HCT116 (cell line): ENCODE data around the gene ID3. TPM values are rescaled to one million over a fixed set of nuclear protein-coding genes. Genes with fewer than 3 reads are reported as not detected.

ENCODE experiments used
- ATAC-seq: fragments of 200-7000 bp; cut with Tn5 transposase; 2 replicates; pipeline ENCODE4 v1.9.1; 2020; ENCODE audit warnings: mild to moderate bottlenecking, moderate library complexity
- BruUV-seq: library from RNA; stranded (reverse); fragments of 400-500 nt; replicated peaks from 2 replicates; lab custom pipeline; 2021; lab: Mats Ljungman, UMichigan
- CTCF ChIA-PET: fragments of 300-600 bp; sonication (Branson Sonifier 250); formaldehyde crosslinking; loops from one replicate; lab custom pipeline; 2021; ENCODE audit warnings: antibody characterized with exemption; lab: Charles Lee
- POLR2A ChIA-PET: fragments of 300-600, 350-600 bp; sonication (Branson Sonifier 250); formaldehyde crosslinking; loops from one replicate; lab custom pipeline; 2021; ENCODE audit warnings: antibody characterized with exemption; lab: Charles Lee
- RAD21 ChIA-PET, 2 experiments: fragments of 300-600 bp; sonication (Branson Sonifier 250); formaldehyde crosslinking; loops; one replicate each; lab custom pipeline; 2023; ENCODE audit warnings: low total read pairs in 2 of 2; ENCODE audit not compliant: uncharacterized antibody in 2 of 2, unreplicated experiment in 2 of 2, low non-redundant PET in 1 of 2; lab: Charles Lee
- DNase-seq: peaks from one replicate; pipeline ENCODE4 v3.0.0-alpha.2; 2010; ENCODE audit warnings: low read depth, low spot score
- H2AFZ ChIP-seq: fragments of 200-600 bp; shearing (Covaris generic), sonication (generic); 2 replicates; pipeline ENCODE4 v1.6.1; 2017; ENCODE audit warnings: low read depth, mixed run types, mixed read lengths, antibody characterized with exemption, low read length; ENCODE audit not compliant: poor library complexity, severe bottlenecking
- H3K27ac ChIP-seq: 2 replicates; pipeline ENCODE4 v1.5.1; 2012; ENCODE audit warnings: low read depth, low read length
- H3K27me3 ChIP-seq: fragments of 200-600 bp; sonication (generic); 2 replicates; pipeline ENCODE4 v1.6.1; 2016; ENCODE audit warnings: mixed run types, low read length, mixed read lengths; ENCODE audit not compliant: insufficient read depth
- H3K36me3 ChIP-seq, 2 experiments: fragments of 200-500 bp in 1 of 2; fragments of 200-600 bp in 1 of 2; sonication (Bioruptor generic) in 1 of 2; sonication (generic) in 1 of 2; 2 replicates each; pipeline versions ENCODE4 v1.5.1 to v1.6.1; 2014 to 2016; ENCODE audit warnings: low read length in 2 of 2, inconsistent platforms in 1 of 2, mixed read lengths in 1 of 2, mixed run types in 1 of 2; ENCODE audit not compliant: insufficient read depth in 2 of 2, control insufficient read depth in 1 of 2
- H3K4me1 ChIP-seq, 2 experiments: fragments of 200-600 bp in 1 of 2; sonication (generic) in 1 of 2; 2 replicates each; pipeline versions ENCODE4 v1.5.1 to v1.6.1; 2012 to 2017; ENCODE audit warnings: low read length in 2 of 2, inconsistent platforms in 1 of 2, mild to moderate bottlenecking in 1 of 2, mixed read lengths in 1 of 2, mixed run types in 1 of 2, moderate library complexity in 1 of 2; ENCODE audit not compliant: insufficient read depth in 2 of 2, control insufficient read depth in 1 of 2
- H3K4me2 ChIP-seq: fragments of 200-600 bp; sonication (generic); 2 replicates; pipeline ENCODE4 v1.6.1; 2017; ENCODE audit warnings: mixed run types, low read length, mixed read lengths
- H3K4me3 ChIP-seq, 2 experiments: fragments of 200-600 bp in 1 of 2; sonication (generic) in 1 of 2; replicated peaks in 1 of 2; 2 replicates each; pipeline ENCODE4 v1.5.1; 2011 to 2016; ENCODE audit warnings: low read length in 2 of 2, control low read depth in 1 of 2, low read depth in 1 of 2, mild to moderate bottlenecking in 1 of 2, mixed read lengths in 1 of 2, mixed run types in 1 of 2
- H3K79me2 ChIP-seq: fragments of 200-600 bp; sonication (generic); 2 replicates; pipeline ENCODE4 v1.6.1; 2017; ENCODE audit warnings: mild to moderate bottlenecking, mixed run types, low read length, moderate library complexity, mixed read lengths; ENCODE audit not compliant: insufficient read depth
- H3K9ac ChIP-seq: fragments of 200-600 bp; sonication (generic); 2 replicates; pipeline ENCODE4 v1.6.1; 2016; ENCODE audit warnings: low read length, mixed read lengths
- H3K9me2 ChIP-seq: fragments of 200-600 bp; sonication (generic), shearing (Covaris generic); 2 replicates; pipeline ENCODE4 v1.6.1; 2017; ENCODE audit warnings: mixed run types, mild to moderate bottlenecking, moderate library complexity; ENCODE audit not compliant: insufficient read depth
- H3K9me3 ChIP-seq, 2 experiments: fragments of 200-500 bp in 1 of 2; fragments of 200-600 bp in 1 of 2; sonication (Bioruptor generic) in 1 of 2; sonication (generic) in 1 of 2; 2 replicates each; pipeline ENCODE4 v1.6.1; 2014 to 2017; ENCODE audit warnings: low read length in 2 of 2, mixed read lengths in 2 of 2, inconsistent platforms in 1 of 2, low read depth in 1 of 2, mild to moderate bottlenecking in 1 of 2, mixed run types in 1 of 2, moderate library complexity in 1 of 2; ENCODE audit not compliant: control insufficient read depth in 1 of 2, insufficient read depth in 1 of 2
- H4K20me1 ChIP-seq: fragments of 200-600 bp; sonication (generic), shearing (Covaris generic); 2 replicates; pipeline ENCODE4 v1.6.1; 2017; ENCODE audit warnings: mixed run types, mild to moderate bottlenecking, moderate library complexity; ENCODE audit not compliant: insufficient read depth
- CBX3 ChIP-seq: IDR thresholded peaks from 2 replicates; pipeline ENCODE4 v1.6.1; 2012; ENCODE audit warnings: low read depth
- CEBPB ChIP-seq: IDR thresholded peaks from 2 replicates; pipeline ENCODE4 v1.6.1; 2012; ENCODE audit warnings: low read depth
- EGR1 ChIP-seq: IDR thresholded peaks from 2 replicates; pipeline ENCODE4 v1.6.1; 2012; ENCODE audit warnings: low read depth
- FOSL1 ChIP-seq: IDR thresholded peaks from 2 replicates; pipeline ENCODE4 v1.6.1; 2012; ENCODE audit warnings: low read depth
- POLR2A ChIP-seq: IDR thresholded peaks from 2 replicates; pipeline ENCODE4 v1.7.0; 2011; ENCODE audit warnings: borderline replicate concordance; ENCODE audit not compliant: insufficient read depth, insufficient read length; ENCODE audit errors: extremely low read depth
- POLR2AphosphoS5 ChIP-seq: IDR thresholded peaks from 2 replicates; pipeline ENCODE4 v1.6.1; 2011; ENCODE audit warnings: mild to moderate bottlenecking, low read depth, low read length, moderate library complexity
- SP1 ChIP-seq: IDR thresholded peaks from 2 replicates; pipeline ENCODE4 v1.6.1; 2012; ENCODE audit warnings: low read depth
- SRF ChIP-seq: IDR thresholded peaks from 2 replicates; pipeline ENCODE4 v1.6.1; 2012; ENCODE audit warnings: low read depth
- ZBTB33 ChIP-seq: IDR thresholded peaks from 2 replicates; pipeline ENCODE4 v1.6.1; 2011; ENCODE audit warnings: mild to moderate bottlenecking, low read length, moderate library complexity; ENCODE audit not compliant: insufficient replicate concordance; ENCODE audit errors: extremely low read depth
- ZFX ChIP-seq: fragments of 450-650 bp; IDR thresholded peaks from 2 replicates; pipeline ENCODE4 v1.6.1; 2017
- intact Hi-C: fragments of 100-400 bp; cut with micrococcal nuclease; formaldehyde crosslinking; loops from 2 replicates; pipeline ENCODE4 v1.10.0; 2022
- total RNA-seq: library from RNA; stranded (reverse); gene quantifications from one replicate; pipeline ENCODE4 v1.2.1, GENCODE V29; 2021; ENCODE audit not compliant: unreplicated experiment
- TF ChIP-seq, protein P1 (sequence below): IDR thresholded peaks from 2 replicates; pipeline ENCODE4 v1.6.1; 2012; ENCODE audit warnings: low read depth

ID3 gene
- total RNA-seq, 1 experiment from 2014 or later: 183 TPM

DNA sequence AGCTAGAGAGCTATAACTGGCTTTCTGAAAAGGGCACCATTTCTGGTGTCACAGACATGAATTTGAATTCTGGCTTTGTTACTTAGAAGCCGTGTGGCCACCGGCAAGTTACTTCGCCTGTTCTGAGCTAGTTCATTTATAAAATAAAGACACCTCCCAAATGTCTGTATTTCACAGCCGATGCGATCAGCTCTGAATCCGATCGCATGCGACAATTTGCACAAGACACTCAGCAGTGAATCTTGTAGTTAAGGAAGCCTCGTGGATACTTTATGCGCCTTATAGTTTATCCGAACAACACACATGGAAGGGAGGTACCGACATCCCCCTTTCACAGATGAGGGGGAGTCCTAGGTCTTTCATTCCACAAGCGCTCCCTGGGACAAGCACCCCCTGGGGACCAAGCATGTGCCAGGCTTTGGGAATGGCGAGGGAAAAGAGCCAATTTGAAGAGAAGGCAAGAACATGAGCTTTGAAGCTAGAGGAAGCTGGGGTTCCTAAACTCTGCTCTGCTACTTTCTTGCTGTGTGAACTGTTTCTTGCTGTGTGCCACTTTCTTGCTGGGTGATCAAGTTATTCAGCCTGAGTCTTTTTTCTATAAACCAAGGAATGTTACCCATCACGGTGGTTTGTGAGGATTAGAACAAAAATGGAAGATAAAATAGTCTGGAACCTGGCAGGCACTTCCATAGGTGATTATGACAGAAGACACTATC lies 3.9 kb downstream of the ID3 start:
- Histone ChIP-seq H3K4me3 (peak overlapping the region; percentile 27 to 79), H3K9ac (peak overlapping the region; percentile 94), H3K4me1 (peaks cover 50 to 69% of the 10 kb centered on the region in 2 experiments), H4K20me1 (no peaks in the 10 kb centered on the region; the same call in 1 of the 2 replicates), H3K9me2 (no peaks in the 10 kb centered on the region), H2AFZ (no peak overlapping the region), H3K79me2 (peaks cover 22% of the 10 kb centered on the region), H3K9me3 (no peaks in the 10 kb centered on the region), H3K4me2 (peak overlapping the region; percentile 85), H3K36me3 (peaks cover 0 to 2% of the 10 kb centered on the region in 2 experiments; a peak in 1 of 4 replicates), H3K27me3 (no peaks in the 10 kb centered on the region), H3K27ac (peak overlapping the region; percentile 89)
- ChIA-PET RAD21 (interaction anchor here (1.2 to 2.7 kb wide), 2 partner anchors 79 to 82 kb away, joined by 4 to 13 read pairs (median 10); no protein-coding TSS in a partner anchor), CTCF (interaction anchor here (0.6 to 5.3 kb wide), 9 partner anchors 9 to 316 kb away, joined by 3 to 34 read pairs (median 5); no protein-coding TSS in a partner anchor), POLR2A (interaction anchor here (1.0 to 3.1 kb wide), 9 partner anchors 22 to 211 kb away, joined by 3 to 14 read pairs (median 3); partner anchors contain the start of genes E2F2, HNRNPR and RPL11)
- DNase-seq: no peak
- TF ChIP-seq FOSL1: no peak
- TF ChIP-seq POLR2A: peak; percentile 24
- TSS peak; percentile 87 for BruUV-seq
- intact Hi-C loops: loop anchor here (2.0 kb wide), 1 partner anchor 81 kb away; no protein-coding TSS in a partner anchor
- ATAC-seq: no peak

DNA sequence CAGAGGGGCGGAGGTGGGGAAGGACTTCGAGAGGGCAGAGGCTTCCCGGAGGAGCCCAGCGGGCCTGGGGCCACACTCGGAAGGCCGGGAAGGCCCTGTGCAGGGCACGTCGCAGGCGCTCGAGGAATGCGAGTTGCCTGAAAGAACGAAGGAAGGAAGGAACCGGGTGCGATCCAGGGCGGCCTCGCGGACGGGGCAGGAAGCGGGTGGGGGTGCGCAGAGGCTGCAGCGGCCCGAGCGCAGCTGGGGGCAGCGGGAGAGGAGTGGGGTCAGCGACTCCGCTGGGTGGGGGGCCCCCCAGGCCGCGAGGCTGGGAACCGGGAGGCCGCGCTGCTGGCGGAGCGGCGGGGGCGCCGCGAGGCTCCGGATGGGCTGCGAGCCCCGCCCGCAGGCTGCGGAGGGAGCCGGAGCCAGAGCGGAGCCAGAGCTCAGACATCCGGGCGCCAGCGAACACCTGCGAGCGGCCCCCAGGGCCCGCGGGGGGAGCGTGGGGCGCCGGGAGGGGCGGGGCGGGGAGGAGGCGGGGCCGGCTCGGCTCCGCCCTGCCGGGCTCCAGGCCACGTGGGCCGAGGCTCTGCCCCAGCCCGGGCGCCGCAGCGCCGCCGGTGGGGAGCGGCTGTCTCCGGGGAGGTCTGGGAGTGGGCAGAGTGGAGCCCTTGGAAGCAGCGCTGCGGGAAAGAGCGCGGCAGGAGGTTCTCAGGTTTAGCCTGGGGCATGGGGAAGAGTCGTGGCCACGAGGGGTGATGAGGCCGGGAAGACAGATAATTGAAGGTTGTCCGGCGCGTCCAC lies 4.6 kb downstream of the ID3 start:
- peak overlapping the region; percentile 50 to 79 for H3K4me3 ChIP-seq
- intact Hi-C loops: loop anchor here (2.0 kb wide), 1 partner anchor 82 kb away; no protein-coding TSS in a partner anchor
- ATAC-seq (peak; percentile 69), DNase-seq (peak; percentile 64)
- peaks cover 43 to 61% of the 10 kb centered on the region in 2 experiments for H3K4me1 ChIP-seq
- no peaks in the 10 kb centered on the region; the same call in 1 of the 2 replicates for H4K20me1 ChIP-seq
- peak overlapping the region; percentile 89 for H3K27ac ChIP-seq
- H2AFZ ChIP-seq: no peak overlapping the region
- H3K36me3 ChIP-seq: peaks cover 0 to 2% of the 10 kb centered on the region in 2 experiments; a peak in 1 of 4 replicates
- POLR2A ChIA-PET: interaction anchor here (0.6 to 3.1 kb wide), 8 partner anchors 19 to 337 kb away, joined by 3 to 14 read pairs (median 4); partner anchors contain the start of genes E2F2 and RPL11
- no peaks in the 10 kb centered on the region for H3K9me2 ChIP-seq
- peak overlapping the region; percentile 94 for H3K9ac ChIP-seq
- no peaks in the 10 kb centered on the region for H3K9me3 ChIP-seq
- H3K79me2 ChIP-seq: peaks cover 22% of the 10 kb centered on the region
- peak overlapping the region; percentile 85 for H3K4me2 ChIP-seq
- no peaks in the 10 kb centered on the region for H3K27me3 ChIP-seq
- no TSS peak for BruUV-seq
- CTCF ChIA-PET: interaction anchor here (1.0 to 5.3 kb wide), 7 partner anchors 15 to 111 kb away, joined by 3 to 34 read pairs (median 7); no protein-coding TSS in a partner anchor
- RAD21 ChIA-PET: interaction anchor here (0.6 to 2.7 kb wide), 3 partner anchors 80 to 96 kb away, joined by 3 to 13 read pairs (median 7); no protein-coding TSS in a partner anchor
- TF ChIP-seq EGR1 (no peak), SP1 (no peak), CBX3 (no peak), SRF (no peak), POLR2AphosphoS5 (peak; percentile 83), ZBTB33 (no peak), CEBPB (no peak), ZFX (peak; percentile 65; the same call in 1 of the 2 replicates)
- TF ChIP-seq, protein P1, sequence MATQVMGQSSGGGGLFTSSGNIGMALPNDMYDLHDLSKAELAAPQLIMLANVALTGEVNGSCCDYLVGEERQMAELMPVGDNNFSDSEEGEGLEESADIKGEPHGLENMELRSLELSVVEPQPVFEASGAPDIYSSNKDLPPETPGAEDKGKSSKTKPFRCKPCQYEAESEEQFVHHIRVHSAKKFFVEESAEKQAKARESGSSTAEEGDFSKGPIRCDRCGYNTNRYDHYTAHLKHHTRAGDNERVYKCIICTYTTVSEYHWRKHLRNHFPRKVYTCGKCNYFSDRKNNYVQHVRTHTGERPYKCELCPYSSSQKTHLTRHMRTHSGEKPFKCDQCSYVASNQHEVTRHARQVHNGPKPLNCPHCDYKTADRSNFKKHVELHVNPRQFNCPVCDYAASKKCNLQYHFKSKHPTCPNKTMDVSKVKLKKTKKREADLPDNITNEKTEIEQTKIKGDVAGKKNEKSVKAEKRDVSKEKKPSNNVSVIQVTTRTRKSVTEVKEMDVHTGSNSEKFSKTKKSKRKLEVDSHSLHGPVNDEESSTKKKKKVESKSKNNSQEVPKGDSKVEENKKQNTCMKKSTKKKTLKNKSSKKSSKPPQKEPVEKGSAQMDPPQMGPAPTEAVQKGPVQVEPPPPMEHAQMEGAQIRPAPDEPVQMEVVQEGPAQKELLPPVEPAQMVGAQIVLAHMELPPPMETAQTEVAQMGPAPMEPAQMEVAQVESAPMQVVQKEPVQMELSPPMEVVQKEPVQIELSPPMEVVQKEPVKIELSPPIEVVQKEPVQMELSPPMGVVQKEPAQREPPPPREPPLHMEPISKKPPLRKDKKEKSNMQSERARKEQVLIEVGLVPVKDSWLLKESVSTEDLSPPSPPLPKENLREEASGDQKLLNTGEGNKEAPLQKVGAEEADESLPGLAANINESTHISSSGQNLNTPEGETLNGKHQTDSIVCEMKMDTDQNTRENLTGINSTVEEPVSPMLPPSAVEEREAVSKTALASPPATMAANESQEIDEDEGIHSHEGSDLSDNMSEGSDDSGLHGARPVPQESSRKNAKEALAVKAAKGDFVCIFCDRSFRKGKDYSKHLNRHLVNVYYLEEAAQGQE: no peak
